BLaER1 (cell line): ENCODE data around the gene TRAF3IP3.
"Not testable (repeated sequence)": the region's sequence is repeated elsewhere in the genome, so short reads cannot be mapped to it uniquely, and the experiment has no call there.

Experiments
- H3K27ac ChIP-seq: shearing (Covaris generic); formaldehyde crosslinking; 2 replicates; pipeline ENCODE4 v1.8.1; 2022
- H3K27me3 ChIP-seq: shearing (Covaris generic); formaldehyde crosslinking; 2 replicates; pipeline ENCODE4 v1.8.1; 2022
- H3K36me3 ChIP-seq: shearing (Covaris generic); formaldehyde crosslinking; 2 replicates; pipeline ENCODE4 v1.8.1; 2022
- H3K4me1 ChIP-seq: shearing (Covaris generic); formaldehyde crosslinking; 2 replicates; pipeline ENCODE4 v1.8.1; 2022
- H3K4me2 ChIP-seq: shearing (Covaris generic); formaldehyde crosslinking; 2 replicates; pipeline ENCODE4 v1.8.1; 2022
- H3K4me3 ChIP-seq: shearing (Covaris generic); formaldehyde crosslinking; 2 replicates; pipeline ENCODE4 v1.8.1; 2022
- H3K9ac ChIP-seq: shearing (Covaris generic); formaldehyde crosslinking; 2 replicates; pipeline ENCODE4 v1.8.1; 2022
- H3K9me3 ChIP-seq: shearing (Covaris generic); formaldehyde crosslinking; 2 replicates; pipeline ENCODE4 v1.8.1; 2022
- H4K20me1 ChIP-seq: shearing (Covaris generic); formaldehyde crosslinking; 2 replicates; pipeline ENCODE4 v1.8.1; 2022
- Cebpa-rat ChIP-seq: shearing (Covaris generic); IDR thresholded peaks from 2 replicates; pipeline ENCODE4 v1.8.1; 2022

The TRAF3IP3 gene

DNA sequence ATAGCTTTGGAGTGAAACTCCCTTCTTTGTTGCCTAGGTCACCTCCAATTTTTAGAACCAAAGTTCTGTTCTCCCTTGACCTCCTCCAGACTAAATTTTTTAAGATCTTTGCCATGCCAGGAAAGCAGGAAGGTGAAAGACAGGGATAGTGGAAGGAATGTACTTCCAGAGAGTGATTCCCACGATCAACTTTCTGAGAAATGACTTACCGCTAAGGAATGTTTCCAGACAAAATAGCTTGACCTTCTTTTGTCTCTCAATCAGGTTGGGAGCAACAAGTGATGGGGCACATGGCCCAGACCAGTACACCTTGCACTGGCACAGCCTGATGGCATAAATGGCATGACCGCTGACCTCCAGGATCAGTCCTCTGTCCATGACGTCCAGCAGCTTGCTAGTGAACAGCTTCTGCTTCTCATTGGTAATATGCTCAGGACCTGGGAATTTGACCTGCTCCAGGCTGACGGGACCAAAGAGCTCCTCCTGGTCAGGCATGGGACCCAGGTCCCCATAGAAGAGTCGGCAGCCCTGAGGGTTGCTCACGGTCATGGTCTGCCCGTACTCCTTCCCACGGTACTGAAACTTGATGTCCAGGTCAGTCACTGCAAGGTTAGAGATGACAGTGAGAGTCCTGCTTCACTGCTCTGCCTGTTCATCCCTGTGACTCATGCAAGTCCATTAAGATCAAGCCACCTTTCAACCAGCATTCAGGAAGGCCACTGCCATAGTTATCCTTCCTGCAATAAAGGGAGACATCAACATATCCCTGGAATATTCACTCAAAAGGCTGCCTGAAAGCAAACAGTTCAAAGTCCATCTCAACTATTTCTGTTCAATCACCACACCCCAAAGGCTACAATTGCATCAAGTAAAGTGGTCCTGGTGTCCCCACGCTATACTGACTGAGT is 34.7 kb downstream of the TRAF3IP3 start:
- TF ChIP-seq Cebpa-rat = no peak
- Histone ChIP-seq H3K36me3 (no peaks in the 10 kb centered on the region), H3K27me3 (no peaks in the 10 kb centered on the region), H4K20me1 (no peaks in the 10 kb centered on the region), H3K9ac (no peak overlapping the region), H3K4me3 (no peak overlapping the region), H3K4me2 (no peak overlapping the region), H3K9me3 (no peaks in the 10 kb centered on the region), H3K27ac (no peak overlapping the region), H3K4me1 (no peaks in the 10 kb centered on the region)

DNA sequence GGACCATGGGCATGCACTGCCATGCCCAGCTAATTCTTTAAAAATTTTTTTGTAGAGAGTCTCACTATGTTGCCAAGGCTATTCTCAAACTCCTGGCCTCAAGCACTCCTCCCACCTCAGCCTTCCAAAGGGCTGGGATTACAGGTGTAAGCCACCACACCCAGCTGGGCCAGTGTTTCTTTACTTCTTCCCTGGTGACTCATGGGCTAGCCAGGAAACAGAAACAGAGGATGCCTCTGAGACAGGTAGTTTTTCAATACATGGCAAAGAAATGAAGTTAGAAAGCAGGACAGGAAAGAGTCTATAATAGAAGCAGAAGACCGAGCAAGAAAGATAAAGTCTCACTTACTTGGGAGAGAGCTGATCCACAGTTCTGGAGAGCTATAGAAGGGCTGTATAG is 36.1 kb downstream of the TRAF3IP3 start:
- H3K4me1 ChIP-seq = no peaks in the 10 kb centered on the region
- no peak overlapping the region for H3K4me3 ChIP-seq
- no peak overlapping the region for H3K9ac ChIP-seq
- H3K36me3 ChIP-seq = no peaks in the 10 kb centered on the region
- no peak overlapping the region for H3K4me2 ChIP-seq
- H3K27ac ChIP-seq = no peak overlapping the region
- H3K27me3 ChIP-seq = no peaks in the 10 kb centered on the region
- H4K20me1 ChIP-seq = no peaks in the 10 kb centered on the region
- no peaks in the 10 kb centered on the region for H3K9me3 ChIP-seq
- TF ChIP-seq Cebpa-rat = no peak

DNA sequence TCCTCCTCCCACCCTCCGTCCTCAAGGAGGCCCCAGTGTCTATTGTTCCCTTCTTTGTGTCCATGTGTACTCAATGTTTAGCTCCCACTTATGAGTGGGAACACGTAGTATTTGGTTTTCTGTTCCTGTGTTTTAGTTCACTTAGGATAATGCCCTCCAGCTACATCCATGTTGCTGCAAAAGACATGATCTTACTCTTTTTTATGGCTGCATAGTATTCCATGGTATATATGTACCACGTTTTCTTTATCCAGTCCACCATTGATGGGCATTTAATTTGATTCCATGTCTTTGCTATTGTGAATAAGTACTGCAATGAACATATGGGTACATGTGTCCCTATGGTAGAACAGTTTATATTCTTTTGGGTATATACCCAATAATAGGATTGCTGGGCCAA is 37.9 kb downstream of the TRAF3IP3 start:
- not testable (repeated sequence) for H3K4me3 ChIP-seq, H3K4me2 ChIP-seq, H3K36me3 ChIP-seq, H3K4me1 ChIP-seq, H4K20me1 ChIP-seq, H3K27ac ChIP-seq, H3K9me3 ChIP-seq, H3K9ac ChIP-seq, H3K27me3 ChIP-seq

DNA sequence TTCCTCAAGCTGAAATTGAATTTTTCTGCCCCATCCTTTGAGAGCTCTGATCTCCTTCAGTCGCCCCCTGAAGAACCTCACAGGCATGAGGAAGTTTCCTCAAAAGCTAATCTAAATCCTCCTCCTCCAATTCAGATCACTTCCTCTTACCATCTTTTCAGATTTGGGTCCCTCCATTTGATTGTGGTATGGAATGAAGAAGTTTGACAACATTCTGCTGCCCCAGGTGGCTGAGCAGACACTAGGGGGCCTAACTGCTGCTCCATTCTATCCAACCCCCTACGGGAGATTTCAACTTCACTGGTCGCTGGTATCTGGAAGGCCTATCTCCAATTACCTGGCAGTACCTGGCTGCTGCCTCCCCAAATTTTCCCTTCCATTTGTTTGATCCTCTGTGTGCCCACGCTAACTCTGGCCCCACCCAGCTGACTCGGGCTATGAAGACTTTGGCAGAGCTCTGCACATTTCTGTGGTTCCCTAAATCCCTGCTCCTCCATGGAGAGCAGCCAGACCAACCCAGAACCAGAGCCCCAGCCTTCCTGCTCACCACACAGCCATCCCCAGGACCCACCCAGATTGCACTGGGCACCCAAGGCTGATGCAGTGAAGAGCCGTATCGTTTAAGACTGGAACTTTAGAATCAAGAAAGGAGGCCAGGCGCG is 42.3 kb downstream of the TRAF3IP3 start:
- Histone ChIP-seq H3K9ac (no peak overlapping the region), H3K36me3 (no peaks in the 10 kb centered on the region), H3K4me1 (no peaks in the 10 kb centered on the region), H3K4me3 (no peak overlapping the region), H3K4me2 (no peak overlapping the region), H3K27ac (no peak overlapping the region), H3K27me3 (no peaks in the 10 kb centered on the region), H4K20me1 (no peaks in the 10 kb centered on the region), H3K9me3 (no peaks in the 10 kb centered on the region)
- no peak for TF ChIP-seq Cebpa-rat

DNA sequence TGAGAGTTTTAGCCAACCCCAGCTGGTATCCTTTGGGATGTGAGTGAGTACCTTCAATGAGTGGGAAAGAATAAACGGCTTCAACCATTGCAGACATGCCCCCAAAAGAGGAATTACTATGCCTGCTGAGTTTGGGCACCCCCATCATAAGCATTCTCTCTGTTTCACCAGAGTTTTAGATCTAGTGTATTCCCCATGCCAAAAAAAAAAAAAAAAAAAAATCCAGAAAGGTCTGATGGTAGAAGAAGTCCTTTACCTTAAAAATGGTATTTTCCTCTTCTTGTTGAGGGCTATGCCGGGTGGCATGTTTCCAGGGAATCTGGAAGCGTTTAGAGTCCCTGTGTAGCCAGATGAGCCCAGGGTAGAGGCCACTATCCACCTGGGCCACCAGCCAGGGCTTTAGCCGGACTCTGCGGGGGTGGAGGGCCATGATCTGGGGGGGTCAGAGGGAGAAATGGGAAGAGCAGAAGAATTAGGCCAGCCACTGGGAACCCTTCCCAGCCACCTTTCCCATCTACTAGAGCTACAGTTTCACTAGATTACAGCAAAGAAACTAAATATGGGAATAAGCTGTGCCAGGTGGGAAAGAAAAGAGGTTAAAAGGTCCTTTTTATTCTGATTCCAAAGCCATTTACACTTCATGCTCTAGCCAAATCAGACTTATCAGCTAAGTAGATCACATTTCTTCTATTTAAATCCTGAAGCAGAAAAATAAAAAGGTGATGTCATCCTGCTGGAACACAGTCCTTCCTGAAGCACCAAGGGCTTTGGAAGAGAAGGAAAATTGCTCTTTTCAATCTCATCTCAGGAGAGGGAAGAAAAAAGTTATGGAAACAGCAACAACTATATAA is 45.4 kb downstream of the TRAF3IP3 start:
- Histone ChIP-seq H4K20me1 (no peaks in the 10 kb centered on the region), H3K27ac (no peak overlapping the region), H3K4me1 (no peaks in the 10 kb centered on the region), H3K9ac (no peak overlapping the region), H3K9me3 (no peaks in the 10 kb centered on the region), H3K4me3 (no peak overlapping the region), H3K4me2 (no peak overlapping the region), H3K27me3 (no peaks in the 10 kb centered on the region), H3K36me3 (no peaks in the 10 kb centered on the region)
- TF ChIP-seq Cebpa-rat = no peak

DNA sequence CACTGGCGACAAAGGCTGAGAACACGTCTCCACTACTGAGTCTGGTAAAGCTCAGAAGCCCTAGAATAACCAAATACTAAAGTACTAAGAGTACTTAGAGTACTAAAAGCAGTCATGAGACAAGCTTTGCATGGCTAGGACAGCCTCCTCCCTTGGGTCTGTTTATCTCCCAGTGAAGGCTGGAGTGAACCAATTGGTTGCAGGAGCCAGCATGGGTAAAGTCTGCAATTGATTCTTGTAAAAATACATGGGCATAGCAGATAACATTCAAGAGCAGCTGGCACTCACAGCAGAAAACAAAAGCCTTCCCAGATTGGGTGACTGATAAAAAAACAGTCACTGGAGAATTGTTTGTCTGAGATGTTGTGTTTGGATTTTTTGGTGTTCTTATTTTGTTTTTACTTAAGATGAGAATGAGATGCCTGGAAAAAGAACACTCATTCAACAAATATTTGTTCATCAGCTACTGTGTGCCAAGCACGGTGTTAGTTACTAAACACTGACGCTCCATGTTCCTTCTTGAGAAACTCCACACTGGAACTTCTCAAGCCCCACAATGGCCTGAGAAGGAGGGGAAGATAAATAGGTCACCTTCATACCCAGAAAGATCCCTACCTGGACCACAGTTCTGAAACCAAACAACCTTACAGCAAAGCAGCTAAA is 46.4 kb downstream of the TRAF3IP3 start:
- H3K36me3 ChIP-seq = no peaks in the 10 kb centered on the region
- H3K4me1 ChIP-seq = no peaks in the 10 kb centered on the region
- no peaks in the 10 kb centered on the region for H3K9me3 ChIP-seq
- no peak overlapping the region for H3K4me3 ChIP-seq
- no peaks in the 10 kb centered on the region for H4K20me1 ChIP-seq
- no peak overlapping the region for H3K4me2 ChIP-seq
- H3K27ac ChIP-seq = no peak overlapping the region
- no peak for TF ChIP-seq Cebpa-rat
- no peaks in the 10 kb centered on the region for H3K27me3 ChIP-seq
- H3K9ac ChIP-seq = no peak overlapping the region

DNA sequence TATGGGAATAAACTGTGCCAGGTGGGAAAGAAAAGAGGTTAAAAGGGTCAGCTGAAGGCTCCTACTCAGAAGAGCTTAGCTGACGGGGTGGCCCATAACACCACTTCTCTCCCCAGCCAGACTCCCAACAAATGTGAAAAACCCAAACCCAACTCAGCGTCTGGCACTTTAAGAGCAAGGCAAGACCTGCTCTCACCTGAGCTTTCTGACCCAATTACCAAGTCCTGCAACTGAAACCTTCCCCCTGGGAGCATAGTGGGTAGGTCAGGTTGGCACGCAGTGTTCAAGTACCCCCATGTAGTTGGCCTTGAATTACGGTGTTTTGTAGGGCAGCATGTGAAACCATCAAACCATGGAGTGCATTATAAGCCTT is 46.9 kb downstream of the TRAF3IP3 start:
- no peak for TF ChIP-seq Cebpa-rat
- no peaks in the 10 kb centered on the region for H3K36me3 ChIP-seq
- no peak overlapping the region for H3K4me3 ChIP-seq
- no peaks in the 10 kb centered on the region for H3K4me1 ChIP-seq
- H3K9ac ChIP-seq = no peak overlapping the region
- no peak overlapping the region for H3K27ac ChIP-seq
- no peak overlapping the region for H3K4me2 ChIP-seq
- no peaks in the 10 kb centered on the region for H3K9me3 ChIP-seq
- no peaks in the 10 kb centered on the region for H4K20me1 ChIP-seq
- no peaks in the 10 kb centered on the region for H3K27me3 ChIP-seq

DNA sequence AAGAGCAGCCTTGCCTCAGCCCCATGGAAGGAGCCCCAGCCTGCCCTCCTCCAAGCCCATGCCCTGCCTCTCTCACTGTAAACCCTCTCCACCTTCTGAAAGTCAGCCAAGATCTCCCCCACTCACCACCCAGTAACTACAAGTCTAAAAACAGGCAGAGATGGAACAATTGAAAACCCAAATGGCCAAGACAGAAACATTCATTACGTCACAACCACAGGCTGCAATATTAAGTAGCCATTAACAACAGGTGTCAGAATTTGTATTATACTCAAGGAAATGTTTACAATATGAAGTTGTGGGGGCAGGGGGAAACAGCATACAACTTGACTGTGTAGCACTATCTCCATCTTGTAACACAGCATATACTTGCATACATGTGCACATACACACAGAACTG is 47.7 kb downstream of the TRAF3IP3 start:
- H4K20me1 ChIP-seq = no peaks in the 10 kb centered on the region
- no peak overlapping the region for H3K4me2 ChIP-seq
- no peaks in the 10 kb centered on the region for H3K4me1 ChIP-seq
- H3K4me3 ChIP-seq = no peak overlapping the region
- H3K27me3 ChIP-seq = no peaks in the 10 kb centered on the region
- no peaks in the 10 kb centered on the region for H3K9me3 ChIP-seq
- H3K27ac ChIP-seq = no peak overlapping the region
- no peak for TF ChIP-seq Cebpa-rat
- no peaks in the 10 kb centered on the region for H3K36me3 ChIP-seq
- H3K9ac ChIP-seq = no peak overlapping the region

DNA sequence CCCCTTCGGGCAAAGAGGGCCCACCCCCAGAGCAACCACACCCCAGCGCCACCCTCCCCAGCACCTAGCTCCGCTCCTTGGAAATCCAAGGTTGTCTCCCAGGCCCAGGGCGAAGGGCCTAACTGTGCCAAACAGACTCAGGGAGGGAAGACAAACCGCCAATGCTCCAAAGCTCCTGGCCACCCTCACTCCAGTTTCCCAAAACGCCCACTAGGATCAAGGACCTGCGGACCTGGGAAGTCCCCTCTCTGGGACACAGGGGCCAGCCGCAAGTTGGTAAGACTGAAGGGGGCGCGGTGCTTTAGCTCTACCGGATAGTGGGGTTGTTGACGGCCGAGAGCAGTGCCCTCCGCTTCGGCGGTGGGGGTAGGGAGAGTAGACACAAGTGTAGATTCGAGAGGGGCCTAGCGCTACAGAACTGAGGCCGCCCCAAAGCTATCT is 49.5 kb downstream of the TRAF3IP3 start:
- no peak overlapping the region for H3K27ac ChIP-seq
- H3K4me1 ChIP-seq = no peaks in the 10 kb centered on the region
- H3K4me2 ChIP-seq = no peak overlapping the region
- H3K9me3 ChIP-seq = no peaks in the 10 kb centered on the region
- no peaks in the 10 kb centered on the region for H3K36me3 ChIP-seq
- TF ChIP-seq Cebpa-rat = no peak
- no peak overlapping the region for H3K4me3 ChIP-seq
- no peaks in the 10 kb centered on the region for H3K27me3 ChIP-seq
- H4K20me1 ChIP-seq = no peaks in the 10 kb centered on the region
- H3K9ac ChIP-seq = no peak overlapping the region
